Right atrium auricular region (tissue), 2 donors: ENCODE data around the gene INPP5F. TPM values are rescaled to one million over a fixed set of nuclear protein-coding genes. Genes with fewer than 3 reads are reported as not detected.

ENCODE experiments used
- DNase-seq: peaks from one replicate; pipeline ENCODE4 v3.0.0-alpha.2; 2019; ENCODE audit warnings: low spot score
- H3K27ac ChIP-seq, 2 donors: fragments of 200-600 bp; sonication (generic); 1 replicate in 1 of 2; 2 replicates in 1 of 2; pipeline ENCODE4 v1.5.1; 2016 to 2019
- H3K27me3 ChIP-seq, 2 donors: fragments of 200-600 bp; sonication (generic); one replicate each; pipeline versions ENCODE4 v1.5.1 to v1.6.0; 2017 to 2019
- H3K36me3 ChIP-seq: fragments of 200-600 bp; sonication (generic); one replicate; pipeline ENCODE4 v1.5.1; 2016
- H3K4me1 ChIP-seq, 2 donors: fragments of 200-600 bp; sonication (generic); one replicate each; pipeline versions ENCODE4 v1.5.1 to v1.6.0; 2017 to 2019
- H3K4me3 ChIP-seq, 2 donors: fragments of 200-600 bp; sonication (generic); 1 replicate in 1 of 2; 2 replicates in 1 of 2; pipeline ENCODE4 v1.5.1; 2017 to 2019; ENCODE audit warnings: mild to moderate bottlenecking in 1 of 2, moderate library complexity in 1 of 2
- H3K9me3 ChIP-seq, 2 donors: fragments of 200-600 bp; sonication (generic); one replicate each; pipeline ENCODE4 v1.5.1; 2019
- CTCF ChIP-seq, 2 donors: fragments of 200-600 bp; sonication (generic); IDR thresholded peaks; one replicate each; pipeline ENCODE4 v1.5.1; 2019; ENCODE audit warnings: antibody characterized with exemption in 2 of 2
- total RNA-seq, 2 donors: library from RNA; depleted of rRNA; stranded (reverse); fragments of >200 nt; gene quantifications; one replicate each; pipeline ENCODE4 v1.1.0, GENCODE V29; 2016

The INPP5F gene
- total RNA-seq, 2 donors from 2014 or later: 3.9 to 6.2 TPM

GRCh38 chr10:119724593-119725516 is 995 bp upstream of the INPP5F start:
- no peaks in the 10 kb centered on the region for H3K27me3 ChIP-seq
- H3K4me3 ChIP-seq: peak overlapping the region; percentile 73 to 91
- H3K27ac ChIP-seq: peak overlapping the region; percentile 94 to 97
- no peak for DNase-seq
- no peaks in the 10 kb centered on the region for H3K36me3 ChIP-seq
- TF ChIP-seq CTCF (IDR thresholded peaks at IDR 0.05): no peak
- H3K4me1 ChIP-seq: peaks cover 0 to 27% of the 10 kb centered on the region in 2 donors
- no peaks in the 10 kb centered on the region for H3K9me3 ChIP-seq

GRCh38 chr10:119725517-119725827 is 378 bp upstream of the INPP5F start:
- DNase-seq: no peak
- H3K9me3 ChIP-seq: no peaks in the 10 kb centered on the region
- H3K4me1 ChIP-seq: peaks cover 0 to 27% of the 10 kb centered on the region in 2 donors
- no peaks in the 10 kb centered on the region for H3K27me3 ChIP-seq
- H3K36me3 ChIP-seq: no peaks in the 10 kb centered on the region
- no peak for TF ChIP-seq CTCF (IDR thresholded peaks at IDR 0.05)
- peak overlapping the region; percentile 73 to 91 for H3K4me3 ChIP-seq
- peak overlapping the region; percentile 94 to 97 for H3K27ac ChIP-seq

- H3K36me3 ChIP-seq: no peaks in the 10 kb centered on the region
- H3K27ac ChIP-seq: peak overlapping the region; percentile 81 to 87
- H3K4me3 ChIP-seq: peak overlapping the region; percentile 73 to 91
- H3K4me1 ChIP-seq: peaks cover 0 to 27% of the 10 kb centered on the region in 2 donors
- no peaks in the 10 kb centered on the region for H3K27me3 ChIP-seq
- no peaks in the 10 kb centered on the region for H3K9me3 ChIP-seq
- DNase-seq: no peak
- TF ChIP-seq CTCF (IDR thresholded peaks at IDR 0.05): no peak
Measured at GRCh38 chr10:119726676-119727261, 919 bp downstream of the INPP5F start.

- no peak for DNase-seq
- Histone ChIP-seq H3K4me1 (peaks cover 0 to 27% of the 10 kb centered on the region in 2 donors), H3K27me3 (no peaks in the 10 kb centered on the region), H3K9me3 (no peaks in the 10 kb centered on the region), H3K4me3 (no peak overlapping the region), H3K36me3 (no peaks in the 10 kb centered on the region), H3K27ac (no peak overlapping the region)
- no peak for TF ChIP-seq CTCF (IDR thresholded peaks at IDR 0.05)
Measured at GRCh38 chr10:119728172-119728800, 2.4 kb downstream of the INPP5F start.

- no peaks in the 10 kb centered on the region for H3K27me3 ChIP-seq
- H3K4me1 ChIP-seq: peaks cover 0 to 22% of the 10 kb centered on the region in 2 donors
- H3K4me3 ChIP-seq: no peak overlapping the region
- no peak overlapping the region for H3K27ac ChIP-seq
- no peak for TF ChIP-seq CTCF (IDR thresholded peaks at IDR 0.05)
- H3K36me3 ChIP-seq: no peaks in the 10 kb centered on the region
- DNase-seq: no peak
- H3K9me3 ChIP-seq: no peaks in the 10 kb centered on the region
Measured at GRCh38 chr10:119734396-119735332, 8.8 kb downstream of the INPP5F start.
